Body of pancreas (tissue), 4 donors: ENCODE results near the gene ZNF653.

Source experiments
- CTCF ChIP-seq, 7 experiments: fragments of 450-650 bp in 4 of 7; fragments of 200-600 bp in 3 of 7; sonication (generic) in 3 of 7; IDR thresholded peaks; one replicate each; pipeline ENCODE4 v1.5.1; 2016 to 2019; ENCODE audit warnings: antibody characterized with exemption in 7 of 7
- POLR2A ChIP-seq, 3 donors: fragments of 450-650 bp; IDR thresholded peaks; one replicate each; pipeline ENCODE4 v1.6.1; 2016; ENCODE audit warnings: antibody characterized with exemption in 3 of 3, mild to moderate bottlenecking in 2 of 3

GRCh38 chr19:11507370-11508078 lies 1.9 kb upstream of the ZNF653 start:
- TF ChIP-seq CTCF (IDR thresholded peaks at IDR 0.05): no peak
- no peak for TF ChIP-seq POLR2A (IDR thresholded peaks at IDR 0.05)
